Caco-2 (cell line): ENCODE data around the gene KLF5. TPM values are rescaled to one million over a fixed set of nuclear protein-coding genes. Genes with fewer than 3 reads are reported as not detected.

Experiments
- BruUV-seq: library from RNA; stranded (reverse); fragments of 400-500 nt; replicated peaks from 2 replicates; lab custom pipeline; 2021; lab: Mats Ljungman, UMichigan
- CTCF ChIA-PET: fragments of 300-600 bp; sonication (Branson Sonifier 250); formaldehyde crosslinking; loops from one replicate; lab custom pipeline; 2022; ENCODE audit warnings: antibody characterized with exemption; lab: Charles Lee
- POLR2A ChIA-PET: fragments of 300-600 bp; sonication (Branson Sonifier 250); formaldehyde crosslinking; loops from one replicate; lab custom pipeline; 2022; ENCODE audit warnings: antibody characterized with exemption; lab: Charles Lee
- DNase-seq, 2 experiments: peaks; one replicate each; pipeline versions ENCODE4 v3.0.0 to v3.0.0-alpha.2; 2020 to 2022
- H3K27me3 ChIP-seq: replicated peaks from 2 replicates; pipeline ENCODE4 v1.6.0; 2011; ENCODE audit warnings: low read length; ENCODE audit not compliant: control insufficient read depth, insufficient read depth
- H3K36me3 ChIP-seq: 2 replicates; pipeline ENCODE4 v1.5.1; 2011; ENCODE audit warnings: low read length; ENCODE audit not compliant: control insufficient read depth, insufficient read depth
- H3K4me1 ChIP-seq: fragments of 250-450 bp; sonication (Bioruptor Pico); 2 replicates; pipeline ENCODE4 v1.5.1; 2020; ENCODE audit warnings: mild to moderate bottlenecking
- H3K4me3 ChIP-seq: 2 replicates; pipeline ENCODE4 v1.5.1; 2011; ENCODE audit warnings: low read depth, mild to moderate bottlenecking, control low read depth, low read length
- H3K9me3 ChIP-seq: fragments of 250-450 bp; sonication (Bioruptor Pico); 2 replicates; pipeline ENCODE4 v1.5.1; 2020; ENCODE audit warnings: mild to moderate bottlenecking, moderate library complexity
- H3K27ac Mint-ChIP-seq: one replicate; pipeline ENCODE4 v1.8.0; 2022; ENCODE audit warnings: mixed read lengths; ENCODE audit not compliant: unreplicated experiment
- H3K27me3 Mint-ChIP-seq: one replicate; pipeline ENCODE4 v1.8.0; 2022; ENCODE audit warnings: mixed read lengths; ENCODE audit not compliant: insufficient read depth, unreplicated experiment
- H3K36me3 Mint-ChIP-seq: one replicate; pipeline ENCODE4 v1.8.0; 2022; ENCODE audit warnings: mild to moderate bottlenecking, mixed read lengths; ENCODE audit not compliant: insufficient read depth, unreplicated experiment
- H3K4me1 Mint-ChIP-seq: one replicate; pipeline ENCODE4 v1.8.0; 2022; ENCODE audit warnings: low read depth, mixed read lengths; ENCODE audit not compliant: unreplicated experiment
- H3K4me3 Mint-ChIP-seq: one replicate; pipeline ENCODE4 v1.8.0; 2022; ENCODE audit warnings: mild to moderate bottlenecking, moderate library complexity, mixed read lengths; ENCODE audit not compliant: unreplicated experiment
- H3K9me3 Mint-ChIP-seq: one replicate; pipeline ENCODE4 v1.8.0; 2022; ENCODE audit warnings: mixed read lengths; ENCODE audit not compliant: unreplicated experiment
- CTCF ChIP-seq, 2 experiments: fragments of 200-600 bp in 1 of 2; IDR thresholded peaks; 1 replicate in 1 of 2; 2 replicates in 1 of 2; pipeline versions ENCODE4 v1.5.1 to v1.8.0; 2011 to 2022; ENCODE audit warnings: antibody characterized with exemption in 1 of 2, control low read depth in 1 of 2, inconsistent platforms in 1 of 2, low read depth in 1 of 2, low read length in 1 of 2, mild to moderate bottlenecking in 1 of 2, moderate library complexity in 1 of 2; ENCODE audit not compliant: insufficient read depth in 1 of 2, severe bottlenecking in 1 of 2, unreplicated experiment in 1 of 2
- intact Hi-C: fragments of 100-400 bp; cut with micrococcal nuclease; formaldehyde crosslinking; loops from one replicate; pipeline ENCODE4 v1.10.0; 2022; ENCODE audit not compliant: unreplicated experiment
- total RNA-seq: library from RNA; stranded (reverse); gene quantifications from 2 replicates; pipeline ENCODE4 v1.2.3, GENCODE V29; 2022

Gene KLF5
- total RNA-seq, 1 experiment from 2014 or later, result 80.1 TPM

DNA sequence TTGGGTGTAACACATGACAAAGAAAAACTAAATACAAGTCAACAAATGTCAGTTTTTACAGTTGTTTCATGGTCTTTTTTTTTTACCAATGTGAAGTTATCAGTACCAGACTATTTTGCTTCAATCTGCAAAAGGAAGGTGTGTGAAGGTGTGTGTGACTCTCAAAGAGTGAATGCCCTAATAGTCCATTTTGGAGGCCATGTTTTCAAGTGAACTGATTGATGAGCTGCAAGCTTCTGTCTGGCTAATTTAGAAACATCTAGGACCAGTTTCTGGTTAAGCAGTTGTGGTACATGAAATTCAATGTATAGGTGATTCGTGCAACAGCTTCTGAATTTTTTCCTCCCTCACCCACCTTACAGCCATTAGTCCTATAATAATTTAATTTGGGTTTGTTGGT is 16.1 kb downstream of the KLF5 start:
- Mint-ChIP-seq H3K27me3 (no peaks in the 10 kb centered on the region), H3K4me1 (peaks cover 48% of the 10 kb centered on the region), H3K4me3 (peak overlapping the region; percentile 28), H3K9me3 (no peaks in the 10 kb centered on the region), H3K27ac (peak overlapping the region; percentile 88), H3K36me3 (peaks cover 90% of the 10 kb centered on the region)
- DNase-seq, result no peak
- Histone ChIP-seq H3K4me3 (no peak overlapping the region), H3K9me3 (no peaks in the 10 kb centered on the region), H3K27me3 (no peaks in the 10 kb centered on the region), H3K36me3 (peaks cover 7% of the 10 kb centered on the region), H3K4me1 (peaks cover 70% of the 10 kb centered on the region)
- ChIA-PET POLR2A (no interaction called here), CTCF (interaction anchor here (1.0 kb wide), 1 partner anchor 17 kb away, joined by 3 read pairs; no protein-coding TSS in a partner anchor)
- no TSS peak for BruUV-seq
- no peak for TF ChIP-seq CTCF (IDR thresholded peaks at IDR 0.05; ENCODE audit: insufficient read depth in 1 of 2, low read depth in 1 of 2, low read length in 1 of 2, severe bottlenecking in 1 of 2, unreplicated experiment in 1 of 2)
- intact Hi-C loops, result loop anchor here (10.0 kb wide), 1 partner anchor 470 kb away; no protein-coding TSS in a partner anchor

DNA sequence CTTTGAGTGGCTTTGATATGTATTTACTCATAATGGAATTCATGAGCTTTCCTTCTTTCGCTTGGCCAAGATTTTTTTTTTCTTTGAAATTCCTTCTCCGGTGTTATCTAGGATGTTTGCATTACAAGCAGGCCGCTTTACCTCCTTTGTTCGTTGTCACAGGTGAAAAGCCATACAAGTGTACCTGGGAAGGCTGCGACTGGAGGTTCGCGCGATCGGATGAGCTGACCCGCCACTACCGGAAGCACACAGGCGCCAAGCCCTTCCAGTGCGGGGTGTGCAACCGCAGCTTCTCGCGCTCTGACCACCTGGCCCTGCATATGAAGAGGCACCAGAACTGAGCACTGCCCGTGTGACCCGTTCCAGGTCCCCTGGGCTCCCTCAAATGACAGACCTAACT is 16.7 kb downstream of the KLF5 start:
- H3K36me3 ChIP-seq, result peaks cover 7% of the 10 kb centered on the region

DNA sequence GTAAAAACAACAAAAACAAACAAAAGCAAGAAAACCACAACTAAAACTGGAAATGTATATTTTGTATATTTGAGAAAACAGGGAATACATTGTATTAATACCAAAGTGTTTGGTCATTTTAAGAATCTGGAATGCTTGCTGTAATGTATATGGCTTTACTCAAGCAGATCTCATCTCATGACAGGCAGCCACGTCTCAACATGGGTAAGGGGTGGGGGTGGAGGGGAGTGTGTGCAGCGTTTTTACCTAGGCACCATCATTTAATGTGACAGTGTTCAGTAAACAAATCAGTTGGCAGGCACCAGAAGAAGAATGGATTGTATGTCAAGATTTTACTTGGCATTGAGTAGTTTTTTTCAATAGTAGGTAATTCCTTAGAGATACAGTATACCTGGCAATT is 17.1 kb downstream of the KLF5 start:
- no peak for DNase-seq
- Mint-ChIP-seq H3K4me3 (no peak overlapping the region), H3K27me3 (no peaks in the 10 kb centered on the region), H3K36me3 (peaks cover 79% of the 10 kb centered on the region), H3K4me1 (peaks cover 40% of the 10 kb centered on the region), H3K9me3 (no peaks in the 10 kb centered on the region), H3K27ac (peak overlapping the region; percentile 88)
- ChIA-PET POLR2A (no interaction called here), CTCF (no interaction called here)
- H3K4me3 ChIP-seq, result no peak overlapping the region
- peaks cover 7% of the 10 kb centered on the region for H3K36me3 ChIP-seq
- no TSS peak for BruUV-seq
- intact Hi-C loops, result loop anchor here (10.0 kb wide), 1 partner anchor 469 kb away; no protein-coding TSS in a partner anchor
- no peak for TF ChIP-seq CTCF (IDR thresholded peaks at IDR 0.05; ENCODE audit: insufficient read depth in 1 of 2, low read depth in 1 of 2, low read length in 1 of 2, severe bottlenecking in 1 of 2, unreplicated experiment in 1 of 2)
- H3K9me3 ChIP-seq, result no peaks in the 10 kb centered on the region
- no peaks in the 10 kb centered on the region for H3K27me3 ChIP-seq
- H3K4me1 ChIP-seq, result peaks cover 60% of the 10 kb centered on the region

More for the DNA sequence above, 16.7 kb downstream of the KLF5 start:
- CTCF ChIA-PET, result interaction anchor here (1.0 kb wide), 1 partner anchor 17 kb away, joined by 3 read pairs; no protein-coding TSS in a partner anchor
- Mint-ChIP-seq H3K27me3 (no peaks in the 10 kb centered on the region), H3K9me3 (no peaks in the 10 kb centered on the region), H3K4me3 (no peak overlapping the region), H3K4me1 (peaks cover 42% of the 10 kb centered on the region), H3K36me3 (peaks cover 84% of the 10 kb centered on the region), H3K27ac (peak overlapping the region; percentile 88)
- POLR2A ChIA-PET, result no interaction called here
- peak; percentile 50 to 58 for DNase-seq
- no TSS peak for BruUV-seq
- Histone ChIP-seq H3K27me3 (no peaks in the 10 kb centered on the region), H3K4me1 (peaks cover 64% of the 10 kb centered on the region), H3K9me3 (no peaks in the 10 kb centered on the region), H3K4me3 (no peak overlapping the region)
- no peak for TF ChIP-seq CTCF (IDR thresholded peaks at IDR 0.05; ENCODE audit: insufficient read depth in 1 of 2, low read depth in 1 of 2, low read length in 1 of 2, severe bottlenecking in 1 of 2, unreplicated experiment in 1 of 2)
- intact Hi-C loops, result loop anchor here (10.0 kb wide), 1 partner anchor 469 kb away; no protein-coding TSS in a partner anchor
